OCI-LY7 (cell line): Measurements from ENCODE around the gene NTM. TPM values are rescaled to one million over a fixed set of nuclear protein-coding genes. Genes with fewer than 3 reads are reported as not detected.

Experiments
- BruUV-seq: library from RNA; stranded (reverse); fragments of 400-500 nt; replicated peaks from 2 replicates; lab custom pipeline; 2021; lab: Mats Ljungman, UMichigan
- CTCF ChIA-PET: fragments of 300-600 bp; sonication (Branson Sonifier 250); formaldehyde crosslinking; loops from one replicate; lab custom pipeline; 2022; ENCODE audit warnings: antibody characterized with exemption; ENCODE audit not compliant: unreplicated experiment; lab: Charles Lee
- POLR2A ChIA-PET: fragments of 300-600 bp; sonication (Branson Sonifier 250); formaldehyde crosslinking; loops from one replicate; lab custom pipeline; 2022; ENCODE audit warnings: antibody characterized with exemption; lab: Charles Lee
- DNase-seq: peaks from one replicate; pipeline ENCODE4 v3.0.0-alpha.2; 2015; ENCODE audit warnings: low spot score
- H2AFZ ChIP-seq: fragments of 200-600 bp; sonication (generic), shearing (Covaris generic); 2 replicates; pipeline ENCODE4 v1.6.1; 2014; ENCODE audit warnings: mild to moderate bottlenecking, antibody characterized with exemption, low read length, moderate library complexity
- H3K27ac ChIP-seq: fragments of 200-600 bp; sonication (generic); 2 replicates; pipeline ENCODE4 v1.5.1; 2014; ENCODE audit warnings: mixed run types, low read depth, mild to moderate bottlenecking, moderate library complexity, low read length, inconsistent platforms; ENCODE audit not compliant: poor library complexity, severe bottlenecking
- H3K36me3 ChIP-seq: fragments of 200-600 bp; sonication (generic); 2 replicates; pipeline ENCODE4 v1.6.1; 2014; ENCODE audit warnings: mild to moderate bottlenecking, antibody characterized with exemption, low read length, moderate library complexity, mixed read lengths; ENCODE audit not compliant: insufficient read depth
- H3K4me1 ChIP-seq: fragments of 200-600 bp; sonication (generic); 2 replicates; pipeline ENCODE4 v1.5.1; 2014; ENCODE audit warnings: mild to moderate bottlenecking, low read length; ENCODE audit not compliant: insufficient read depth, poor library complexity, severe bottlenecking
- H3K4me2 ChIP-seq: fragments of 200-600 bp; sonication (generic); 2 replicates; pipeline ENCODE4 v1.6.1; 2014; ENCODE audit warnings: mild to moderate bottlenecking, low read length
- H3K4me3 ChIP-seq: fragments of 200-600 bp; sonication (generic); 2 replicates; pipeline ENCODE4 v1.5.1; 2014; ENCODE audit warnings: mild to moderate bottlenecking, low read depth, low read length; ENCODE audit not compliant: poor library complexity, severe bottlenecking
- H3K79me2 ChIP-seq: fragments of 200-600 bp; sonication (generic); 2 replicates; pipeline ENCODE4 v1.6.1; 2016; ENCODE audit warnings: low read depth, mild to moderate bottlenecking, low read length, moderate library complexity, mixed read lengths; ENCODE audit not compliant: insufficient read depth
- H3K9me2 ChIP-seq: fragments of 200-600 bp; sonication (generic); 2 replicates; pipeline ENCODE4 v1.6.1; 2016; ENCODE audit warnings: mild to moderate bottlenecking, low read length, mixed read lengths; ENCODE audit not compliant: insufficient read depth
- H3K9me3 ChIP-seq: fragments of 200-600 bp; sonication (generic); 2 replicates; pipeline ENCODE4 v1.6.1; 2014; ENCODE audit warnings: mild to moderate bottlenecking, mixed run types, low read length, mixed read lengths
- H4K20me1 ChIP-seq: fragments of 200-600 bp; sonication (generic); 2 replicates; pipeline ENCODE4 v1.6.1; 2014; ENCODE audit warnings: mild to moderate bottlenecking, antibody characterized with exemption, low read length, moderate library complexity, mixed read lengths; ENCODE audit not compliant: insufficient read depth
- EZH2phosphoT487 ChIP-seq: fragments of 200-600 bp; sonication (generic); IDR thresholded peaks from 2 replicates; pipeline ENCODE4 v1.6.1; 2018; ENCODE audit warnings: low read depth, borderline replicate concordance, mild to moderate bottlenecking, mixed run types, antibody characterized with exemption, low read length, moderate library complexity, mixed read lengths
- intact Hi-C: fragments of 100-400 bp; cut with micrococcal nuclease; formaldehyde crosslinking; loops from one replicate; pipeline ENCODE4 v1.10.0; 2022; ENCODE audit not compliant: unreplicated experiment
- total RNA-seq, 2 experiments: library from RNA; depleted of rRNA in 1 of 2; stranded (reverse); fragments of >200 nt in 1 of 2; shearing (Covaris generic) in 1 of 2; gene quantifications; 2 replicates each; pipeline ENCODE4 v1.2.3, GENCODE V29; 2014 to 2022
- TF ChIP-seq, protein P1 (sequence below): fragments of 200-600 bp; sonication (generic); conservative IDR thresholded peaks from 2 replicates; pipeline ENCODE4 v1.5.1; 2014; ENCODE audit warnings: mild to moderate bottlenecking, antibody characterized with exemption, low read length, moderate library complexity, mixed read lengths

The NTM gene
- total RNA-seq, 2 experiments from 2014 or later: not detected

DNA sequence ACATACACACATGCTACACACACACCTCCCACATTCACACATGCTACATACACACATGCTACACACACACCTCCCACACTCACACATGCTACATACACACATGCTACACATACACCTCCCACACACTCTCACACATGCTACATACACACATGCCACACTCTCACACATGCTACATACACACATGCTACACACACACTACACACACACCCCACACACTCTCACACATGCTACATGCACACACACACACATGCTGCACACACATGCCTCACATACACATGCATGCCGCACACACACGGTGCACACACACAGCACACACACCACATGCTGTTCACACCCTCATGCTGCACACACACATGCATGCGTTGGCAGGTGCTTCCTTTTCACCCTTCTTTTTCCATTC, 495.4 kb downstream of the NTM start:
- no peaks in the 10 kb centered on the region for H3K4me1 ChIP-seq
- BruUV-seq: no TSS peak
- H4K20me1 ChIP-seq: no peaks in the 10 kb centered on the region
- no peak for DNase-seq
- no peak for TF ChIP-seq EZH2phosphoT487
- TF ChIP-seq, protein P1, sequence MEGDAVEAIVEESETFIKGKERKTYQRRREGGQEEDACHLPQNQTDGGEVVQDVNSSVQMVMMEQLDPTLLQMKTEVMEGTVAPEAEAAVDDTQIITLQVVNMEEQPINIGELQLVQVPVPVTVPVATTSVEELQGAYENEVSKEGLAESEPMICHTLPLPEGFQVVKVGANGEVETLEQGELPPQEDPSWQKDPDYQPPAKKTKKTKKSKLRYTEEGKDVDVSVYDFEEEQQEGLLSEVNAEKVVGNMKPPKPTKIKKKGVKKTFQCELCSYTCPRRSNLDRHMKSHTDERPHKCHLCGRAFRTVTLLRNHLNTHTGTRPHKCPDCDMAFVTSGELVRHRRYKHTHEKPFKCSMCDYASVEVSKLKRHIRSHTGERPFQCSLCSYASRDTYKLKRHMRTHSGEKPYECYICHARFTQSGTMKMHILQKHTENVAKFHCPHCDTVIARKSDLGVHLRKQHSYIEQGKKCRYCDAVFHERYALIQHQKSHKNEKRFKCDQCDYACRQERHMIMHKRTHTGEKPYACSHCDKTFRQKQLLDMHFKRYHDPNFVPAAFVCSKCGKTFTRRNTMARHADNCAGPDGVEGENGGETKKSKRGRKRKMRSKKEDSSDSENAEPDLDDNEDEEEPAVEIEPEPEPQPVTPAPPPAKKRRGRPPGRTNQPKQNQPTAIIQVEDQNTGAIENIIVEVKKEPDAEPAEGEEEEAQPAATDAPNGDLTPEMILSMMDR: no peak
- POLR2A ChIA-PET: no interaction called here
- H2AFZ ChIP-seq: no peak overlapping the region
- no peak overlapping the region for H3K4me3 ChIP-seq
- no peak overlapping the region for H3K27ac ChIP-seq
- H3K36me3 ChIP-seq: no peaks in the 10 kb centered on the region
- H3K9me3 ChIP-seq: no peaks in the 10 kb centered on the region
- intact Hi-C loops: no loop called here
- H3K9me2 ChIP-seq: no peaks in the 10 kb centered on the region
- no peak overlapping the region for H3K4me2 ChIP-seq
- CTCF ChIA-PET: no interaction called here
- no peaks in the 10 kb centered on the region for H3K79me2 ChIP-seq

DNA sequence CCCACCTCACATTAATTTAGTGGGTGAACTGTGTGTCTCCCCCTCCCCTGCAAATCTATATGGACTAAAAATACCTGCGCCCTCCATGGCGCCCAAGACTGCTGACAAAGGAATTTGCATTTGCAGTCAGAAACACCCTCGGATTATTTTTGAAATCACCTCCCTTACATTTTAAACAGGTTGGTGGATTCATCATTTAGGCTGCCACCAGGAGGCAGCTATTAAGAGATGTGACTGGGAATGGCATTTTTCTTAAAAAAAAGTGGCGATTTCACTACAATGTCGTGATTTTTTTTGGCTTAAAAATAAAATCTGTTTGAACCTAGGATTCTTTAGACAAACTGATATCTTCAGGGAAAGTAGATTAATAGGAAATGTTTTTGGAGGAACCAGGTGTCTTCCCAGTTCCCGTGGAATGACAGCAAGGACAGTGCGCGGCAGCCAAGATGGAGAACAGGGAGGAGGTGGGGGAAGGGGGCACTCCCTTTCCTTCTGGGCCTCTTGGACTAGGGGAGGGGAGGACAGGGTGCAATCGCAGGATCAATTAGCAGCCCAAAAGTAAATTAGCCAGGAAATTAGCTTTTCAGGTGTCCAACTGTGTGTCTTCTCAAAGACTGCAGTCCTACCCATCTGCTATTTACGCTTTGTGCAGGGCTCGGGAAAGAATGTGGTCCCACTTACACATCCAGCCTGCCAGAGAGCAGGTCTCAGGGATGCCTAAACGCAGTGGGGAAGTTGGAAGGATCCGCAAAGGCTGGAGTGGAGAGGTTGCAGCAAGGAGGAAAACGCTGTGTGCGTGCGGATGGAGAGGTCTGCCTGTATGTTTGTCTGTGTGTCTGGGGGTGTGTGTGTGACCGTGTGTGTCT, 496.4 kb downstream of the NTM start:
- intact Hi-C loops: no loop called here
- Histone ChIP-seq H3K9me3 (no peaks in the 10 kb centered on the region), H3K27ac (no peak overlapping the region), H3K9me2 (no peaks in the 10 kb centered on the region), H3K79me2 (no peaks in the 10 kb centered on the region), H3K4me1 (no peaks in the 10 kb centered on the region), H4K20me1 (no peaks in the 10 kb centered on the region), H3K36me3 (no peaks in the 10 kb centered on the region), H2AFZ (no peak overlapping the region), H3K4me2 (no peak overlapping the region), H3K4me3 (no peak overlapping the region)
- DNase-seq: no peak
- no TSS peak for BruUV-seq
- ChIA-PET POLR2A (no interaction called here), CTCF (no interaction called here)
- TF ChIP-seq, protein P1: no peak

DNA sequence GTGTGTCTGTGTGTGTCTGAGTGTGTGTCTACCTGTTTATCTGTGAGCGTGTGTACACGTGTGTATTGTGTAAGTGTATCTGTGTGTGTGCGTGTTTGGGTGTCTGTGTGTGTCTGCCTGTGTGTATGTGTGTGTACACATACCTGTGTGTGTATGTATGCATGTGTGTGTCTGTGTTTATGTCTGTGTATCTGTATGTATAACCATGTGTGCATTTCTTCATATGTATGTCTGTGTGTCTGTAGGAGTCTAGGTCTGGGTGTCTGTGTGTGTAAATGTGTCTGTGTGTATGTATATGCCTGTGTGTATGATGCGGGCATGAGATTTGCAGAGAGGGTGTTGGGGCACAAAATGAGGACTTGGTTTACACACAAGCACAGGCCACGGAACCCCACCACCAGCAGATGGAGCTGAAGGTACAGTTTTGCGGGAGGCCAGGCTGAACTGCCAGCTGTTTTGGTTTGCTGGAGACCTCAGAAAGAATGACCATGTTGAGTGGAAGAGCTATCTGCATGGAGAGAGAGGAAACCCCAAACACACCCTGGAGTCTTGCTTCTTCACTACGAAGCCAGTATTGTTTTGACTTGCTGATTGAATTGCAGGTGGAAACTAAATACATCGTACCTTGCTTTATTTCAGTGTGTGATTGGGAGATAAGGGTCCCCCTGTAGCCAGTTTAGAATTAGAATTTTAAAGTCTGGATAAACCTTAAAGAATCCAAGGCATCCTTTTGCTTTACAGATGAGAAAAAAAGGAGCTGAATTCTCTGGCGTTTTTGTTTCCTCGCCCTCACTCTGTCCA, 497.2 kb downstream of the NTM start:
- no peak overlapping the region for H2AFZ ChIP-seq
- H3K9me3 ChIP-seq: no peaks in the 10 kb centered on the region
- POLR2A ChIA-PET: no interaction called here
- H4K20me1 ChIP-seq: no peaks in the 10 kb centered on the region
- peak; percentile 5 for DNase-seq
- no peak overlapping the region for H3K4me2 ChIP-seq
- no peaks in the 10 kb centered on the region for H3K79me2 ChIP-seq
- H3K36me3 ChIP-seq: no peaks in the 10 kb centered on the region
- no peaks in the 10 kb centered on the region for H3K4me1 ChIP-seq
- BruUV-seq: no TSS peak
- CTCF ChIA-PET: no interaction called here
- TF ChIP-seq EZH2phosphoT487: no peak
- TF ChIP-seq, protein P1: peak; percentile 66
- H3K4me3 ChIP-seq: no peak overlapping the region
- H3K9me2 ChIP-seq: no peaks in the 10 kb centered on the region
- no peak overlapping the region for H3K27ac ChIP-seq
- intact Hi-C loops: no loop called here
